Measurements from ENCODE around the gene MSH5.

DNA sequence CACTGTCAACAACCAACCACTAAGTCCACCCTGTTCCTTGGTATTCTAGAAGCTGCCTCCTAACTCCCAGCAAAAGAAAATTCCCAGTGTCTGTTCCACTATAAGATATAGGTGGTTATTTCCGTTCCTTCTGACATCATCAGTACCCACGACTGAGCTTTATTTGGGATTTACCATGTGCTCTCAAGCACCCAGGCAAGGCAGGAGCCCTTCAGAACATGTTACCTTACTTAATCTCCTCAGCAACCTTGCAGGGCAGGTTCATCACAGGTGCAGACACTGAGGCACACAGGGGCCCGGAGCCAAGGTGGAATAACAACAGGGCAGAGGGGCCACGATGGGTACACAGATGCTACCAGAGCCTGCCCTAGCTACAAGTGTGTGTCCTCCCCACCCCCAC, 47.5 kb upstream of the MSH5 start:
- TF ChIP-seq, protein P1, sequence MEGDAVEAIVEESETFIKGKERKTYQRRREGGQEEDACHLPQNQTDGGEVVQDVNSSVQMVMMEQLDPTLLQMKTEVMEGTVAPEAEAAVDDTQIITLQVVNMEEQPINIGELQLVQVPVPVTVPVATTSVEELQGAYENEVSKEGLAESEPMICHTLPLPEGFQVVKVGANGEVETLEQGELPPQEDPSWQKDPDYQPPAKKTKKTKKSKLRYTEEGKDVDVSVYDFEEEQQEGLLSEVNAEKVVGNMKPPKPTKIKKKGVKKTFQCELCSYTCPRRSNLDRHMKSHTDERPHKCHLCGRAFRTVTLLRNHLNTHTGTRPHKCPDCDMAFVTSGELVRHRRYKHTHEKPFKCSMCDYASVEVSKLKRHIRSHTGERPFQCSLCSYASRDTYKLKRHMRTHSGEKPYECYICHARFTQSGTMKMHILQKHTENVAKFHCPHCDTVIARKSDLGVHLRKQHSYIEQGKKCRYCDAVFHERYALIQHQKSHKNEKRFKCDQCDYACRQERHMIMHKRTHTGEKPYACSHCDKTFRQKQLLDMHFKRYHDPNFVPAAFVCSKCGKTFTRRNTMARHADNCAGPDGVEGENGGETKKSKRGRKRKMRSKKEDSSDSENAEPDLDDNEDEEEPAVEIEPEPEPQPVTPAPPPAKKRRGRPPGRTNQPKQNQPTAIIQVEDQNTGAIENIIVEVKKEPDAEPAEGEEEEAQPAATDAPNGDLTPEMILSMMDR (conservative IDR thresholded peaks at IDR 0.05 in 1 of 2, IDR thresholded peaks at IDR 0.05 in 1 of 2; ENCODE audit: low read depth in 1 of 2, low read length in 2 of 2): no peak
- no peak for TF ChIP-seq EZH2 (IDR thresholded peaks at IDR 0.05; ENCODE audit: low read length, missing control alignments)

All from fibroblast of lung (primary cell).